GM12892 (cell line): ENCODE measurements around the gene JAG2.

Experiments
- POLR2A ChIP-seq: IDR thresholded peaks from 2 replicates; pipeline ENCODE4 v1.6.1; 2011; ENCODE audit warnings: low read depth, low read length, control low read depth
- POLR2AphosphoS5 ChIP-seq: IDR thresholded peaks from 2 replicates; pipeline ENCODE4 v1.6.1; 2011; ENCODE audit warnings: low read depth, low read length, control low read depth

DNA sequence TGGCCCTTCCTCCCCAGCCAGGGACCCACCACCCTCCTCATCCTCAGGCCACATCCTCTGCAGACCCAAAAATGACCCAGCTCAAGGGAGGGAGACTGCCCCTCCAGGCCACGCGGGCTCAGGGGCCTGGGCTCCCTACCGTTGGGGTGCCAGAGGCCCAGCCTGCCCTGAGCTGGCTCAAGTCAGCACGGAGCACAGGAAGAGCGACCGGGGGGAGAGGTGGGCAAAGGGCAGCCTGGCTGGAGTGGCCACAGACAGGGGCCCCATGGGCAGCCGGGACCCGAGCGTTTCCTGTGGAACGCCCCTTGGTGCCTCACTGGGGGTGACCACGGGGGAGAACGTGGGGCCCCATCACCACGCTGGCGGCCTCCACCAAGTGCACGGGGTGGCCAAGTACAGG is 10.7 kb downstream of the JAG2 start:
- no peak for TF ChIP-seq POLR2A
- TF ChIP-seq POLR2AphosphoS5 = no peak
